ENCODE results near the gene LRRC25.

DNA sequence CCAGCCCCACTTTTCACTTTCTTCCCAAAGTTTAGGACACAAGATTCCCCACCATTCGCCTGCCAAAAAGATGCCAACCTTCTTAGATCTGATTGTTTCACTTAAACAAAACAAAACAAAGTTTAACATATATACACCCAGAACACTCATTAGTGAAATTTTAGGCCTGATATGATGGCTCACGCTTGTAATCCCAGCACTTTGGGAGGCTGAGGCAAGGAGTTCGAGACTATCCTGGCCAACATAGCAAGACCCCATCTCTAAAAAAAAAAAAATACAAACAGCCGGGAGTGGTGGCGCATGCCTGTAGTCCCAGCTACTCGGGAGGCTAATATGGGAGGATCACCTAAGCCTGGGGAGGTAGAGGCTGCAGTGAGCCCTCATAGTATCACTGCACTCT lies 52.1 kb downstream of the LRRC25 start:
- TF ChIP-seq SIN3A (IDR thresholded peaks at IDR 0.05; ENCODE audit: borderline replicate concordance, insufficient read depth, low read length) (no peak), POLR2AphosphoS5 (IDR thresholded peaks at IDR 0.05; ENCODE audit: low read depth, low read length) (no peak)
- TF ChIP-seq, protein P1, sequence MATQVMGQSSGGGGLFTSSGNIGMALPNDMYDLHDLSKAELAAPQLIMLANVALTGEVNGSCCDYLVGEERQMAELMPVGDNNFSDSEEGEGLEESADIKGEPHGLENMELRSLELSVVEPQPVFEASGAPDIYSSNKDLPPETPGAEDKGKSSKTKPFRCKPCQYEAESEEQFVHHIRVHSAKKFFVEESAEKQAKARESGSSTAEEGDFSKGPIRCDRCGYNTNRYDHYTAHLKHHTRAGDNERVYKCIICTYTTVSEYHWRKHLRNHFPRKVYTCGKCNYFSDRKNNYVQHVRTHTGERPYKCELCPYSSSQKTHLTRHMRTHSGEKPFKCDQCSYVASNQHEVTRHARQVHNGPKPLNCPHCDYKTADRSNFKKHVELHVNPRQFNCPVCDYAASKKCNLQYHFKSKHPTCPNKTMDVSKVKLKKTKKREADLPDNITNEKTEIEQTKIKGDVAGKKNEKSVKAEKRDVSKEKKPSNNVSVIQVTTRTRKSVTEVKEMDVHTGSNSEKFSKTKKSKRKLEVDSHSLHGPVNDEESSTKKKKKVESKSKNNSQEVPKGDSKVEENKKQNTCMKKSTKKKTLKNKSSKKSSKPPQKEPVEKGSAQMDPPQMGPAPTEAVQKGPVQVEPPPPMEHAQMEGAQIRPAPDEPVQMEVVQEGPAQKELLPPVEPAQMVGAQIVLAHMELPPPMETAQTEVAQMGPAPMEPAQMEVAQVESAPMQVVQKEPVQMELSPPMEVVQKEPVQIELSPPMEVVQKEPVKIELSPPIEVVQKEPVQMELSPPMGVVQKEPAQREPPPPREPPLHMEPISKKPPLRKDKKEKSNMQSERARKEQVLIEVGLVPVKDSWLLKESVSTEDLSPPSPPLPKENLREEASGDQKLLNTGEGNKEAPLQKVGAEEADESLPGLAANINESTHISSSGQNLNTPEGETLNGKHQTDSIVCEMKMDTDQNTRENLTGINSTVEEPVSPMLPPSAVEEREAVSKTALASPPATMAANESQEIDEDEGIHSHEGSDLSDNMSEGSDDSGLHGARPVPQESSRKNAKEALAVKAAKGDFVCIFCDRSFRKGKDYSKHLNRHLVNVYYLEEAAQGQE (IDR thresholded peaks at IDR 0.05; ENCODE audit: insufficient read depth in 1 of 2, low read depth in 2 of 2, low read length in 2 of 2) = no peak

Data from PFSK-1 (cell line).